Measurements from ENCODE around the gene DZIP1. TPM values are rescaled to one million over a fixed set of nuclear protein-coding genes. Genes with fewer than 3 reads are reported as not detected.

Gene DZIP1
- total and polyA plus RNA-seq, 10 of the 15 experiments (the other 5 are each of a cell fraction or from before 2014, with no cell fraction given): 0.01 to 1.9 (median 0.55) TPM

DNA sequence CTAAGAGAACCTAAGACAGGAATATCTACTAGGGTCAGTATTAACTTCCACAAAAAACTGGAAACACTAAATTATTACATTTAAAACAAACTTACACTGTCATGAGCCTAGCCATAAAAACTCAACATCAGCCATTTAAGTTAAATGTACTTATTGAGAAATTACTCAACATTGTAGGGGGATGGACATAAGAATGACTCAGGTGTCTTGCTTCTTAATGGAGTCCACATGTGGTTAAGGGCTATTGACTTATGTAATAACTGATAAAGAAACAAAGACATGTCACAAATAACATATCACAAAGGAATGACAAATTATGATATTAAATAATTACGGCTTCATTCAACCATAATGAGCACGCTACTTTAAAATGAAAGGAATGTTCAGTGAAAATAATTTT lies 55.8 kb downstream of the DZIP1 start:
- Histone ChIP-seq H2AFZ (ENCODE audit: control insufficient read depth, low read depth, low read length) (no peak overlapping the region), H3K79me2 (ENCODE audit: control insufficient read depth, insufficient read depth, low read length) (no peaks in the 10 kb centered on the region), H3K9me3 (replicated peaks; ENCODE audit: control insufficient read depth, insufficient read depth, low read length) (no peaks in the 10 kb centered on the region), H3K9ac (ENCODE audit: control insufficient read depth, insufficient read depth, low read length) (no peak overlapping the region), H3K4me2 (ENCODE audit: control insufficient read depth, insufficient read depth) (no peak overlapping the region), H4K20me1 (ENCODE audit: control insufficient read depth, insufficient read depth) (no peaks in the 10 kb centered on the region), H3K27ac (ENCODE audit: control insufficient read depth, insufficient read depth) (no peak overlapping the region), H3K27me3 (replicated peaks in 1 of 2; ENCODE audit: control insufficient read depth in 2 of 2, insufficient read depth in 2 of 2, low read length in 1 of 2) (peaks cover 0 to 3% of the 10 kb centered on the region in 2 experiments; a peak in 2 of 4 replicates), H3K36me3 (ENCODE audit: control insufficient read depth in 2 of 2, insufficient read depth in 2 of 2, low read length in 1 of 2) (no peaks in the 10 kb centered on the region), H3K4me3 (no peak overlapping the region), H3K4me1 (ENCODE audit: control insufficient read depth, insufficient read depth, low read length) (no peaks in the 10 kb centered on the region)
- in situ Hi-C loops (cut with MboI) (no loop called here), intact Hi-C loops (cut with micrococcal nuclease; ENCODE audit: unreplicated experiment) (no loop called here)
- CTCF ChIA-PET: no interaction called here
- TF ChIP-seq SIN3A (IDR thresholded peaks at IDR 0.05; ENCODE audit: low read depth, low read length) (no peak), SREBF2 (IDR thresholded peaks at IDR 0.05; ENCODE audit: low read length) (no peak)
- ATAC-seq (no peak), DNase-seq (ENCODE audit: low read depth, low spot score) (no peak), FAIRE-seq (no peak)
- POLR2A ChIA-PET: no interaction called here
- BruUV-seq (replicated peaks): no TSS peak
- SMC1A ChIA-PET (ENCODE audit: uncharacterized antibody, unreplicated experiment): no interaction called here
- WGBS (ENCODE audit: insufficient coverage, insufficient replicate concordance, low lambda C conversion rate, missing lambda C conversion rate): 97% methylated on average over 2 of the region's 2 CpGs
- RAD21 ChIA-PET (ENCODE audit: unreplicated experiment): no interaction called here

DNA sequence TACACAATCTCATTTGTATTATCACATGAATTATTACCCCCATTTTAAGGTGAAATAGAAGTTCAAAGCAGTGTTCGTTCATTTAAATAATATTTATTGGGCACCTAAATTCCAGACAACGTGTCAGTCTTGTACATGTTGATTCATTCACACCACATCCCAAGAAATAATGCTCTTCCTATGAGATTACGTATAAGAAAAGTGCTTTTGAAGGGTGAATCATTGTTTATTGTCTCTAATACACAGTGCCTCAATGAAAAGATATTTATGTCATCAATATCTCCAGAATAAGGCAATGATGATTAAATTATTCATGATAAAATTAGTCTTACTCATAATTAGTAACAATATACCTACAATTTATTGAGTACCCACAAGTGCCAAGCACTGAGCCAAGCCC lies 56.4 kb downstream of the DZIP1 start:
- ChIA-PET CTCF (no interaction called here), SMC1A (ENCODE audit: uncharacterized antibody, unreplicated experiment) (no interaction called here), POLR2A (no interaction called here), RAD21 (ENCODE audit: unreplicated experiment) (no interaction called here)
- Histone ChIP-seq H3K27ac (ENCODE audit: control insufficient read depth, insufficient read depth) (no peak overlapping the region), H3K9me3 (replicated peaks; ENCODE audit: control insufficient read depth, insufficient read depth, low read length) (no peaks in the 10 kb centered on the region), H2AFZ (ENCODE audit: control insufficient read depth, low read depth, low read length) (no peak overlapping the region), H3K36me3 (ENCODE audit: control insufficient read depth in 2 of 2, insufficient read depth in 2 of 2, low read length in 1 of 2) (no peaks in the 10 kb centered on the region), H4K20me1 (ENCODE audit: control insufficient read depth, insufficient read depth) (no peaks in the 10 kb centered on the region), H3K79me2 (ENCODE audit: control insufficient read depth, insufficient read depth, low read length) (no peaks in the 10 kb centered on the region), H3K27me3 (replicated peaks in 1 of 2; ENCODE audit: control insufficient read depth in 2 of 2, insufficient read depth in 2 of 2, low read length in 1 of 2) (peaks cover 0 to 3% of the 10 kb centered on the region in 2 experiments; a peak in 2 of 4 replicates), H3K4me2 (ENCODE audit: control insufficient read depth, insufficient read depth) (no peak overlapping the region), H3K4me1 (ENCODE audit: control insufficient read depth, insufficient read depth, low read length) (no peaks in the 10 kb centered on the region), H3K4me3 (no peak overlapping the region), H3K9ac (ENCODE audit: control insufficient read depth, insufficient read depth, low read length) (no peak overlapping the region)
- in situ Hi-C loops (cut with MboI) (no loop called here), intact Hi-C loops (cut with micrococcal nuclease; ENCODE audit: unreplicated experiment) (no loop called here)
- no TSS peak for BruUV-seq (replicated peaks)
- WGBS (ENCODE audit: insufficient coverage, insufficient replicate concordance, low lambda C conversion rate, missing lambda C conversion rate): 61% methylated on average over 3 of the region's 3 CpGs
- TF ChIP-seq RAD51 (IDR thresholded peaks at IDR 0.05) (no peak), SPI1 (IDR thresholded peaks at IDR 0.05; ENCODE audit: borderline replicate concordance, insufficient read depth, low read depth, low read length) (no peak)
- TF ChIP-seq, protein P1, sequence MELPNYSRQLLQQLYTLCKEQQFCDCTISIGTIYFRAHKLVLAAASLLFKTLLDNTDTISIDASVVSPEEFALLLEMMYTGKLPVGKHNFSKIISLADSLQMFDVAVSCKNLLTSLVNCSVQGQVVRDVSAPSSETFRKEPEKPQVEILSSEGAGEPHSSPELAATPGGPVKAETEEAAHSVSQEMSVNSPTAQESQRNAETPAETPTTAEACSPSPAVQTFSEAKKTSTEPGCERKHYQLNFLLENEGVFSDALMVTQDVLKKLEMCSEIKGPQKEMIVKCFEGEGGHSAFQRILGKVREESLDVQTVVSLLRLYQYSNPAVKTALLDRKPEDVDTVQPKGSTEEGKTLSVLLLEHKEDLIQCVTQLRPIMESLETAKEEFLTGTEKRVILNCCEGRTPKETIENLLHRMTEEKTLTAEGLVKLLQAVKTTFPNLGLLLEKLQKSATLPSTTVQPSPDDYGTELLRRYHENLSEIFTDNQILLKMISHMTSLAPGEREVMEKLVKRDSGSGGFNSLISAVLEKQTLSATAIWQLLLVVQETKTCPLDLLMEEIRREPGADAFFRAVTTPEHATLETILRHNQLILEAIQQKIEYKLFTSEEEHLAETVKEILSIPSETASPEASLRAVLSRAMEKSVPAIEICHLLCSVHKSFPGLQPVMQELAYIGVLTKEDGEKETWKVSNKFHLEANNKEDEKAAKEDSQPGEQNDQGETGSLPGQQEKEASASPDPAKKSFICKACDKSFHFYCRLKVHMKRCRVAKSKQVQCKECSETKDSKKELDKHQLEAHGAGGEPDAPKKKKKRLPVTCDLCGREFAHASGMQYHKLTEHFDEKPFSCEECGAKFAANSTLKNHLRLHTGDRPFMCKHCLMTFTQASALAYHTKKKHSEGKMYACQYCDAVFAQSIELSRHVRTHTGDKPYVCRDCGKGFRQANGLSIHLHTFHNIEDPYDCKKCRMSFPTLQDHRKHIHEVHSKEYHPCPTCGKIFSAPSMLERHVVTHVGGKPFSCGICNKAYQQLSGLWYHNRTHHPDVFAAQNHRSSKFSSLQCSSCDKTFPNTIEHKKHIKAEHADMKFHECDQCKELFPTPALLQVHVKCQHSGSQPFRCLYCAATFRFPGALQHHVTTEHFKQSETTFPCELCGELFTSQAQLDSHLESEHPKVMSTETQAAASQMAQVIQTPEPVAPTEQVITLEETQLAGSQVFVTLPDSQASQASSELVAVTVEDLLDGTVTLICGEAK (IDR thresholded peaks at IDR 0.05; ENCODE audit: borderline replicate concordance): no peak
- FAIRE-seq: no peak
- DNase-seq (ENCODE audit: low read depth, low spot score): no peak
- no peak for ATAC-seq
